IPS DF 19.7 (cell line): ENCODE measurements around the gene JPH2.
"Not testable (repeated sequence)": the region's sequence is repeated elsewhere in the genome, so short reads cannot be mapped to it uniquely, and the experiment has no call there.

ENCODE experiments used
- DNase-seq: peaks from one replicate; pipeline ENCODE4 v3.0.0-alpha.2; 2013; ENCODE audit warnings: low read depth, low spot score

The JPH2 gene

DNA sequence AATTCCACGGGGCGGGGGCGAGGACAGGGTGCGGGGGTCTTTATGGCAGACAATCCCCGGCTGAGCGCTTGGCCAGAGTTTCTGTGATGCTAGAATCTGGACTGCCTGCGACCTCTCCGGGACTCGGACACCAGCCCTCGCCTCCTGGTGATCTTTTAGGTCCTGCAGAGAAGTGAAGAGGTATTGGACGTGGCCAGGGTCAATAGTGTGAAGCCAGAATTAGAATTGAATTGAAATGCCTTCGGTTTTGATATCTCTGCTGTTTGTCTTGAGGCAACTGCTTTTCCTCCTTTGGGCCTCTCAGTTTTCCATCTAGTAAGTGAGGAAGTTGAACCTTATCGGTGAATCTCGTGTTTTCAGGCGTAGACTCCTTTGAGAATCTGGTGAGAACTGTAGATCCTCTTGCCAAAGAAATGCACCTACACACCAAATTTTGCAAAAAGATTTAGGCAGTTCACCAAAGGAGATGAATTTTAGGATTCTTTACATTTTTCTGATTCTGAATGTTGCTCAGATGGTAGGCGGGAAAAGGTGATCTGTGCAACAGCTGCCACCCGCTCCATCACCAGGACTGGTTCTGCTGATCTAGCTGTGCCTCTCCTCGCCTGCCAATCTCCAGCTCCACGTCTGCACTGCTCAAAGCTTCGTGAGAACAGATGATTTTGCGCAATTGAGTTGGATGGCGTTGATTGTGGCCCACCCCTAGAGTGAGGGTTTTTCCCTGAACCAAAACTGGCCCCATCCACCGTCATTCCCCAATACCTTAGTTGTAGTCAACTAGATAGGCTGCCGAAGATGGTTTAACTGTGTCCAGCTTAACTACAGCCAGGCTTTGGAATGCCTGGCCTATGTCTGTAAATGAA is 24.4 kb upstream of the JPH2 start:
- no peak for DNase-seq

DNA sequence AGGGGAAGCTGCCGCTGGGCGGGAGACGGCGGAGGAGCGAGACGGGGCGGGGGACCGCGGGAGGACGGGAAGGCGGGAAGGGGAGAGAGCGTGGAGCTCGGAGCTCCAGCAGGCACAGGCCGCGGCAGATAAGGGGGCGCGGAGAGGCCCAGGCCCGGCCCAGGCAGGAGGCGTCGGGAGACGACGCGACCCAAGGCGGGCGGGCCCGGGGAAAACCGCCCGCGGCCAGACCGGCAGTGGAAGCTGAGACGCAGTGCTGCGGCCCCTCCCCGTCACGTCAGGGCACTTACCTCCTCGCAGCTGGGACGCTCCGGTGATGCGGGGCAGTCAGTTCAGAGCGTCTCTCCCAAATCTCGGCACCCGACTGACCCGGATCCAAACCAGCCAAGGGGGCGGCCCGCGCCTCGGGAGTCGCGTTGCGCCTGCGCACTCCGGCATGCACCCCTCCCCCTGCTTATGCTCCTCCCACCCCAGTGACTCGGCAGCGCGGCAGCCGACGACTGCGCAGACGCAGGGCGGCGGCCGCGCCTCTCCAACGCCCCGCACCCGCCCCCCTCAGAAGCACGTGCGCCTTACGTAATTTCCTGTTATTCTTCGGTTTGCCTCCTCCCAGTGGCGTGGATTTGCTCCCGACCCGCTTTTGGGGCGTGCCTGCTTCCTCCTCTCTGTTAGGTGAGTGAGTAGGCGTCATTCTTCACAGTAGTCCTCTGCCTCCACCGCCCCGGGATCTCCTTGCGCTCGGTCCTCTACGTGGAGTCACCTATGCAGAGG is 23.6 kb upstream of the JPH2 start, which contains the start of gene OSER1:
OSER1 (minus strand) TSS at position 366 of the 771 bp plus-strand sequence. CDS start 3,814 bp downstream, outside the sequence.
- peak; percentile 83 for DNase-seq

DNA sequence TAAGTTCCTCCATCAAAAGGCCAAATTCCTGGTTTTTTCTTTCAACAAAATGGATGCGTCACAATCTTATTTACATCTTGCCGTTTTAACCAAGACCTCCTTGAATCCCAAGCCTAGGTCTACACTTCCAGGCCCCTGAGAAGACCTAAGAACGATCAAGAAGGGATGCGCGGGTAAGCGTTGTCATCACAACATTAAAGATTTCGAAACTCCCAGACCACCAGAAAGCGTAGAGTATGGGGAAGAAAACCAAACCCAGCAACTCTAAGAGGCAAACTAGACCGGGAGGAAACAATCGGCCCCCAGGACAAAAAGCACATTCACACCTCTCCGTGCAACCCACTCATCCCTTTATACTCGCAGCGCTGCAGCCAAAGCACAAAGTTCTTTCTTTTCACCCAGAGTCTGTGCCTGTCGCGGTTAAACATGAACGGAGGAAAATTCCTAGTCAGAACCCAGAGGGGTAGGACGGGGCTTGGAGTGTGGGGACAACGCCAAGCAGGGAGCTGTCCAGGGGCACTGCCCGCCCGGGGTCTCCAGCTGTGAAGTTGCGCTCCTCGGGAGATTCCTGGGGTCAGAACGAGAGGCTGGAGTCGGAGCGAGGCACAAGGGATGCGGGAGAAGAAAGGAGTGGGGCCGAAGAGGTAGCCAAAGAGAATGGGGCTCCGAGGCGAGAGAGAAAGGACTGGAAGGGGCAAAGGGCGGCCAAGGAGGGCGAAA is 22.9 kb upstream of the JPH2 start:
- DNase-seq, result no peak

DNA sequence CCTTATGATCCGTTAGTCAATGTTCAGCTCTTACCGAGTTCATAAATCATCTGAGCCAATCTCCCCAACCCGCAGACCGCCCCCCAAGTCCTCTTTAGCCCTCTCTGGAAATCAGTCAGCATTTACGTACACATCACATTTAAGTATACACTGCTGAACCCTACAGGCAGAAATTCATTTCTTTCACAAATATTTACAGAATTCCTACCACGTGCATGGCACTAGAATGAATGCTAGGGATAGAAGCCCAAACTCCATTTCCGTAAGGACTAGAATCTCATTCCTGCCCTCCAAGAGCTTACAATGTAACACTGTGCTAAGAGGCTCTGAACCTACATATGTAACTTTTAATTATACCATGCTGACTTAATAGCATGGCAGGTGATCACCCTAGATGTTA is 21.8 kb upstream of the JPH2 start:
- no peak for DNase-seq

DNA sequence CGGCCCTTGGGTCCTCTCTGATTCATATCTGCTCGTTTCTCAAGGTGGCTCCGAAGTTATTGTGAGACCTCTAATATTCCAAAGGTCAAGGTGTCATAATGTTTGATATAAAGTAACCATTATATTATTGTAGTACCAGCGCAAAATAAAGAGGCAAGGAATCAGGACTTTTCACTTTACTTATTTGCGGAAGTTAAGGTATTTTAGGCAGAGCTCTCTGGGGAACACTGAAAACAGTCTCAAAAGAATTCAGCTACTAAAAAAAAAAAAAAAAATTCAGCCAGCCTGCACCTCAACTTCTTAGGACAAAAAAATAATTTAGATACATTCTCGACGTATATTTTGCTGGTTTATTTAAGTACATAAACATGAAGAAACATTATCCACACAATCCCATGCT is 21.2 kb upstream of the JPH2 start:
- DNase-seq, result no peak

DNA sequence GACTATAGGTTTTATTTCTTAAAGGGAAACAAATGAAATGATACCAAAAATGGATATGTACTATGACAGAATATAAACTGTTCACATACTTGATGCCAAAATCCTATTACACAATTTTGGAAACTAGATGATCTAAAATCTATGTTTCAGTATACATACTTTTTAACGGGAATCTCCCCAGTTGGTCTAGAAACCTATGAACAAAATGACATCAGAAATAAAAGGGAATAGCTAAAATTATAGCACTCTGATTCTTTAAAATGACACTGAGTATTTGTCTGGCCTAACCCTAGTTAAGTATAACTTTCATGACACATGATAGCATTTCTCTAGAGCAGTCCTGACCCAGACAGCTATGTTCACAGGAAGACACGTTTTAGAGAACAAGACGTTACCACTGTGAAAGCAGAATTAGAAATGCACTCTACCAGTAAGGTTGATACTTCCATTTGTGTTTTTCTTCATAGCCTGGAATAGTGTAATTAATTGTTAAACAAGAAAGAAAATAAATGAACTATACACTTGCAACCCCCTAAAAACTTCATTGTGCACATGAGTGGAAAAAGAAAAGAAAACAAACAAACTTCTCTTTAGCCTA is 20.2 kb upstream of the JPH2 start:
- DNase-seq, result no peak

DNA sequence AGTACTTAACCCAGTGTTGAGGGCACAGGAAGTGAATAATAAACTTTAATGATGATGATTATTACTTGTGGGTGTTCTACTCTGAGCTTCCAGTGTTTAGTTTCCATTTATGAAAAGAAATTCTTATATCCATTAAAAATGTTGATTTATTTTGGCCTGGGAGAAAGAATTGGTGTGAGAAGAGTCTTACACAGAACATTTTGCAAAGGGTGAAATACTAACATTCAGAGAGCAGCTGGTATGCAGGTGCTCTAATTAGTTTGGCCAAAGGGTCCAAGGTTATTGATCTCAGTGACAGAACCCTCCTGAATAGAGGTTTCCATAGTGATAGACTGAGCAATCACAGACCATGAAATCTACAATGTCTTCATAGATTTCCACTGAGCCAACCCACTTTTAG is 19.1 kb upstream of the JPH2 start:
- no peak for DNase-seq

DNA sequence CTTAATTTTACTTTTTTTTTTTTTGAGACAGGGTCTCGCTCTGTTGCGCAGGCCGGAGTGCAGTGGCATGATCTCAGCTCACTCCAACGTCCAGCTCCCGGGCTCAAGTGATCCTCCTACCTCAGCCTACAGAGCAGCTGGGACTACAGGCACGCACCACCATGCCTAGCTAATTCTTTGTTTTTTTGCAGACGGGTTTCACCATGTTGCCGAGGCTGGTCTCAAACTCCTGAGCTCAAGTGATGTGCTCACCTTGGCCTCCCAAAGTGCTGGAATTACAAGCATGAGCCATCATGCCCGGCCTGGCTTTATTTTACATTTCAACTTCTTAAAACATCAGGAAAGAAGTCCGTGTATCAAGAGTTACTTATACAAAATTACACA is 17.8 kb upstream of the JPH2 start:
- no peak for DNase-seq

DNA sequence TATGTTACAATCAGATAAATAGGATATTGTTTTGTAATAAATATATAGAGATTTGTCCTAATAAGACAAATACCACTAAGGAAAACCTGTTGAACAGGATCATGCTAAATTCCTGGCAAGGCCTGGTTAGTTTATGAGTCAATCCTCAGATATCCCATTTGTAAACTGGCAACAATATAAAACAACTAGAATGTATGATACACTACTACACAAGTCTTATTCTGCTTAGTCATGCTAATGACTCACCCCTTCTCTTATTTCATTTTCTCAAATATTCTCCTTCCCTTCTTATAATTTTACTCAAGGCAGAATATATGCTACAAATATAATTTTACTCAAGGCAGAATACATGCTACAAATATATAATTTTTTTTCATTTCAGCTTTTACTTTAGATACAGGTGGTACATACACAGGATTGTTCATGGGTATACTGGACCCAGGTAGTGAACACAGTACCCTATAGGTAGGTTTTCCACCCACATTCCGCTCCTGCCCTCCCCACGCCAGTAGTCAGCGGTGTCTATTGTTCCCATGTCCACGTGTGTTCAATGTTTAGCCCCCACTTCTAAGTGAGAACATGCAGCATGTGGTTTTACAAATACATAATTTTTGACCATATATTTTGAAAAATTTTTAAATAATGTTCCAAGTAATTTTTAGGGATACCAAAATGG is 17.3 kb upstream of the JPH2 start:
- DNase-seq, result no peak

DNA sequence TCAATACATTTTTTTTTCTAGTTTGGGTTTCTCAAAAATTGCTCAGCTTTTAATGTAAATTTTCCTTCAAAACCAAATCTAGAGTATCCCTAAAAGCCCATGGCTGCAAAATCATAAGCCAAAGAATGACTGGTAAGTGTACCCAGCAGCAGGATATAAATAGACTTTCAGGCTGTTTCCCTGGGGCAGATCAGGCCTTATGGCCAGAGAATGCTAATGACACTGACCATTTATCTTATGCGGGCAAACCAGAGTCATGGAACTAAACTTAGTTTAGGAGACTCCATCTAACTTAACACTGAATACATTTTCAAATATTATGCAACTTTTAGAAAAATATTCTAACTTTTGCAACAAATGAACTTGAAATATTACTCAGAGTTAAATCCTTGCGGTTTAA is 16.2 kb upstream of the JPH2 start:
- DNase-seq, result no peak

DNA sequence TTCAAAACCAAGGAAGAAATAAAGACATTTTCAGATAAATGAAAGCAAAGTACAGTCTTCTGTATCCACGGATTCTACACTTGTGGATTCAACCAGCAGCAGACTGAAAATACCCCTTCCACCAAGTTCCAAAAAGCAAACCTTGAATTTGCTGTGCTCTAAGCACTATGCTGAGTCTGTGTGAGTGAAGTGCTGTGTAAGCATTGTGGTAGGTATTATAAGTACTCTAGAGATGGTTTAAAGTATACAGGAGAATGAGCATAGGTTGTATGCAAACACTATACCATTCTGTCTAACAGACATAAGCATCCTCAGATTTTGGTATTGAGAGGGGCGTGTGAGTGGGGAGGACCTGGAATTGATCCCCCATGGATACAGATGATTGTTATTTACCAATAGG is 14.0 kb upstream of the JPH2 start:
- no peak for DNase-seq

DNA sequence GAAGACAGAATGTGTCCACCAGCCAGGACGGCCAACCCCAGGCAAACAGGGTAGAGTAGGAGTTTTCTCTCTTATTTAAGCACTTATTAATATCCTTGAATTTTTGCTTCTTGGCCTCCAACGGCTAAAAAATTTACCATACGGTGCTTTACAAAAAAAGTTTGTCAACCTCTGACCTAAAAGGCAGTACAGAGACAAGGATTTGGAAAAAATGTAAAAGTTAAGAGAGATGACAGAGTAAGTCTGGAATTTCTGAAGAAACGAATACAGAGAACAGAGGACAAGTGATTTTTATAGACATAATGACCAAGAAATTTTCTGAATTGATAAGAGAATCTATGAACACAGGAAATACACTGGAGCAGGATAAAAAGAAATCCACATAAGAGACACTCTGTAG is 13.4 kb upstream of the JPH2 start:
- DNase-seq, result no peak

DNA sequence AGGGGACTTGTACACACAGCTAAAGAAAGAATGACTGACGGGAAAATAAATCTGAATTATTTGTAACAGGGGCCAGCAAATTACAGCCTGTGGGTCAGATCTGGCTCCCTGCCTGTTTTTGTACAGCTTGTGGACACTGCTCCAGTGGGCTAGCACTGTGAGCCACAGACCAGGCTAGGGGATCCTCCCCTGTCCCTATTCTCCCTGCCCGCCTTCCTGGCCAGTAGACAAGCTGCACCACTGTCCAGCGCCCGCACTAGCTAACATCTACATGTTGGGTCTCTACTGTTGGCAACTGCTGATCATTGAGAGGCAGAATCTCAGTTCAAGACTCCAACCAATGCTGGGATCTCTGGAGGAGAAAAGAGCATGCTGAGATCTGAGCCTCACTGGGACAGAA is 12.9 kb upstream of the JPH2 start:
- no peak for DNase-seq

DNA sequence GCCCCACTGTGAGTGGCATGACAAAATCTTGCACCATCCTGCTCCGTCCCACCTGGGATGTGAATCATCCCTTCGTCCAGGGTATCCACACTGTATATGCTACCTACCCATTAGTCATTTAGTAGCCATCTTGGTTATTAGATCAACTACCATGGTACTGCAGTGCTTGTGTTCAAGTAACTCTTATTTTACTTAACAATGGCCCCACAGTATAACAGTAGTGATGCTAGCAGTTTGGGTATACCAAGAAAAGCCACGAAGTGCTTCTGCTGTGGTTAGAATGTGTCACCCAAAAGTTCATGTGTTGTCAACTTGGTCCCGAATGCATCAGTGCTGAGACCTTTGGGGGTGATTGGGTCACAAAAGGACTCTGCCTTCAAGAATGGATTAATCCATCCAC is 11.9 kb upstream of the JPH2 start:
- DNase-seq, result no peak

DNA sequence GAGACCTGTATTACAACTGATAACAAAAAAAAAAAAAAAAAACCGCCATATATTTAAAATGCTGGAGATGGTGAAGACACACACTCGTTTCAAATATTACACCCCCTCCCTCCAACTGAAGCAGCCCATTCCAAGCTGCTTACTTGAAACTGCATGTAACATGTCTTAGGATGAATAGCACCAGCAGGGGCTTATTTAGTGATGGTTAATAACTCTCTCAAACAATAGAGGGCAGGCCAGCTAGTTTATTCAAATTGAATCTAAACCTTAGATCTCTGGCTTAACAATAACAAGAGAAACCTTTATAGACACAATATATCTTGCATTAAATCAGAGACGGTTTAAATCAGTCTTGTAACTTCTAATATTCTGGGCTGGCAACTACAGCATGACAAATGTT is 9.3 kb upstream of the JPH2 start:
- DNase-seq, result no peak

DNA sequence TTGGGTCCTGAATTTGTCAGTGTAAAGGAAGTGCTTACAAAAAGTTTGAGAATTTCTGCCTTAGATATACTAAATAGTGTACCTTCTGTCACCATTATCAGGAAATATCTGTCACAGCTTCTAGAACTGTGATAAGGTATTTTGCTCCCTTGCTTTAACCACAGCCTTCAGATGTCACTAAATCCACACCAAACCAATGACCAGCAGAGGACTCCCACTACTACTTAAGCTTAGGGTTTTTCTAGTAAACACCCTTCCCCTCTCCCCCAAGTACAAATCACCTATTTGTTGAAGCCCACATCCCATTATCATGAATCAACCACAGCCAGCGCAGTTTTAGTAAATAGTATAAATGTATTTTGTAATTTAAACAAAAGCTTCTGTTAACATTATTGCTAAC is 8.6 kb upstream of the JPH2 start:
- DNase-seq, result no peak

DNA sequence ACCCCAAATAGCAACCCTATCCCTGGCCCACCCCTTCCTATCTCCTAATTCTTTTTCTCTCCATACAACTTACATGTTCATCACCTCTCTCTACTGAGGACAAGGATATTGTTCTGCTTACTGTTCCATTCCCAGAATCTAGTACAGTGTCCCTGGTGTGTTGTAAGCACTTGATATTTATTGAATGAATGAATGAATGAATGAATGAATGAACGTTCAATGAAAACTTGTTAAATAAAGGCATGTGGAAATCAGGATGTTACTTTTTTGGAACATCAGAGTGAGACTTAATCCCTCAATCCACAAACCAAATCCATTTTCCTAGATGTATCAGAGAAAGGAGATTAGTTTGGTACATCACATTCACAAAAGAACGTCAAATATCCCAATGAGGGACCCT is 6.8 kb upstream of the JPH2 start:
- no peak for DNase-seq

DNA sequence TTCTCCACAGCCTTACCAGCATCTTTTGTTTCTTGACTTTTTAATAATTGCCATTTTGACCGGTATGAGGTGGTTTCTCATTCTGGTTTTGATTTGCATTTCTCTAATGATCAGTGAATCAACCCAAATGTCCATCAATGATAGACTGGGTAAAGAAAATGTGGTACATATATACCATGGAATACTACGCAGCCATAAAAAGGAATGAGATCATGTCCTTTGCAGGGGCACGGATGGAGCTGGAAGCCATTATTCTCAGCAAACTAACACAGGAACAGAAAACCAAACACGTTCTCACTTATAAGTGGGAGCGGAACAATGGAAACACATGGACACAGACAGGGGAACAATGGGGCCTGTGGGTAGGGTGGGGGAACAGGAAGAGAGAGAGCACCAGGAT is 4.7 kb upstream of the JPH2 start:
- DNase-seq, result not testable (repeated sequence)

DNA sequence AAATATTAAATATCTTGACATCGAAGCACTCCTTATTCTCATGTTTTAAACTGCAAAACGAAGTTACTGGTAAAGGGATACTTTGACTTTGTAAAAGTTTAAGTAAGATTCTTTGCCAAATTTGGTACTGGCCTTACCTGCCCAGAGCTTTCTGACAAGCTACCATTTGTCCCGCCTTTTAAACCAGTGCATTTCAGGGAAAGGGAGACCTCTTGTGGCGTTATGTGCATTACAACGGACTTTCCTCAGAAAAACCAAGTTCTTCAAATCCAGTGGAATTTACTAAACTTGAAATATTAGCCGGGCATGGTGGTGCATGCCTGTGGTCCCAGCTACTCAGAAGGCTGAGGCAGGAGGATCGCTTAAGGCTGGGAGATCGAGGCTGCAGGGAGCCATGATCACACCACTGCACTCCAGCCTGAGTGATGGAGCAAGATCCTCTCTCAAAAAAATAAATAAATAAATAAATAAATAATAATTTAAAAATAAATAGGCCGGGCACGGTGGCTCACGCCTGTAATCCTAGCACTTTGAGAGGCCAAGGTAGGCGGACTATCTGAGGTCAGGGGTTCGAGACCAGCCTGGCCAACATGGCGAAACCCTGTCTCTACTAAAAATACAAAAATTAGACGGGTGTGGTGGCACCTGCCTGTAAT is 3.3 kb upstream of the JPH2 start:
- not testable (repeated sequence) for DNase-seq

DNA sequence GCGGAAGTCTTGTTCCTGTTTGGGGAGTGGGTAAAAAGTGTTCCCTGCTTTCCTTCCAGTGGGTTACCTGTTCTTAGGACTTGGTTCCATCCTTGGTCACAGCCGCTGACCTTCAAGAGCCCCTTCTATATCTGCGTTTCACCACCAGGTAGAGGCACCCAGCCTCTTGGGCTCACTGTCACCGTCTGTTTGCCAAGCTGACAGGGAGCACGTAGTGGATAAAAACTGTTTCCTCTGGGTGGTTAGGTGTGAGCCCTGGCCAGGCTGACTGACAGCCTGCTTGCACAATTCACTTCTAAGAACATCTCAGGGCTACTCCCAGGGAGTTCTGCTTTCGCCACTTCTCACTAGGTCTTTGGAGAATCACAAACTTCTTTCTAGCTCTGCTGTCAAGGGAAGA is 1.8 kb upstream of the JPH2 start:
- no peak for DNase-seq
